ENCODE data around the gene DLX1.

DNA sequence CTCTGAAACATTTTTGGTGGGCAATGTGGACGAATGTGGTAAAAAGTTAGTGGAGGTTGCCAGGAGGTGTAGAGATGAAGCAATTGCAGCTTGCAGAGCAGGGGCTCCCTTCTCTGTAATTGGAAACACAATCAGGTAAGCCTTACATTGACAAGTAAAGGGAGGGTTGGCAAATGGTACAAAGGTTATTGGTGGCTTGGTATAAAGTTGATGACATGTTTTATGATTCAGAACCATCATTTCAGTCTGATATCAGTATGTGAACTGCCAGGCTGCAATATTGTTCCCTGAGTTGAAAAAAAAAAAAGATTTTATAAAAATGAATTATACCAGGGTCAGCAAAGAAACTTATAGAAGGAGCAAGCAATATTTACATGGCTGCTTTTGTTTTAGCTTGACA lies 14.4 kb upstream of the DLX1 start:
- TF ChIP-seq POLR2A (IDR thresholded peaks at IDR 0.05), result no peak
- TF ChIP-seq, protein P1, sequence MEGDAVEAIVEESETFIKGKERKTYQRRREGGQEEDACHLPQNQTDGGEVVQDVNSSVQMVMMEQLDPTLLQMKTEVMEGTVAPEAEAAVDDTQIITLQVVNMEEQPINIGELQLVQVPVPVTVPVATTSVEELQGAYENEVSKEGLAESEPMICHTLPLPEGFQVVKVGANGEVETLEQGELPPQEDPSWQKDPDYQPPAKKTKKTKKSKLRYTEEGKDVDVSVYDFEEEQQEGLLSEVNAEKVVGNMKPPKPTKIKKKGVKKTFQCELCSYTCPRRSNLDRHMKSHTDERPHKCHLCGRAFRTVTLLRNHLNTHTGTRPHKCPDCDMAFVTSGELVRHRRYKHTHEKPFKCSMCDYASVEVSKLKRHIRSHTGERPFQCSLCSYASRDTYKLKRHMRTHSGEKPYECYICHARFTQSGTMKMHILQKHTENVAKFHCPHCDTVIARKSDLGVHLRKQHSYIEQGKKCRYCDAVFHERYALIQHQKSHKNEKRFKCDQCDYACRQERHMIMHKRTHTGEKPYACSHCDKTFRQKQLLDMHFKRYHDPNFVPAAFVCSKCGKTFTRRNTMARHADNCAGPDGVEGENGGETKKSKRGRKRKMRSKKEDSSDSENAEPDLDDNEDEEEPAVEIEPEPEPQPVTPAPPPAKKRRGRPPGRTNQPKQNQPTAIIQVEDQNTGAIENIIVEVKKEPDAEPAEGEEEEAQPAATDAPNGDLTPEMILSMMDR (IDR thresholded peaks at IDR 0.05), result no peak

Data from upper lobe of left lung (tissue), 4 donors.